ENCODE measurements around the gene SLC3A2. TPM values are rescaled to one million over a fixed set of nuclear protein-coding genes. Genes with fewer than 3 reads are reported as not detected.
A peak's percentile ranks its signal among the peaks of the same experiment; 100 is the strongest.

Gene SLC3A2
- polyA plus RNA-seq, 3 donors = 209 to 222 (median 211) TPM

- DNase-seq (ENCODE audit: low read depth in 3 of 3, low spot score in 2 of 3) = no peak
Measured at GRCh38 chr11:62908468-62909072, 27.9 kb downstream of the SLC3A2 start.

GRCh38 chr11:62909107-62909894 lies 28.6 kb downstream of the SLC3A2 start:
- DNase-seq (ENCODE audit: low read depth in 3 of 3, low spot score in 2 of 3) = peak in 1 of 3 donors; percentile 48

- no peak for DNase-seq (ENCODE audit: low read depth in 3 of 3, low spot score in 2 of 3)
Measured at GRCh38 chr11:62910141-62910882, 29.6 kb downstream of the SLC3A2 start.

- DNase-seq (ENCODE audit: low read depth in 3 of 3, low spot score in 2 of 3) = no peak
Measured at GRCh38 chr11:62911137-62912130, 30.7 kb downstream of the SLC3A2 start.

- DNase-seq (ENCODE audit: low read depth in 3 of 3, low spot score in 2 of 3) = no peak
Measured at GRCh38 chr11:62912268-62912667, 31.6 kb downstream of the SLC3A2 start.

GRCh38 chr11:62914416-62914815 lies 33.7 kb downstream of the SLC3A2 start:
- DNase-seq (ENCODE audit: low read depth in 3 of 3, low spot score in 2 of 3) = no peak

- DNase-seq (ENCODE audit: low read depth in 3 of 3, low spot score in 2 of 3) = no peak
Measured at GRCh38 chr11:62917906-62918502, 37.3 kb downstream of the SLC3A2 start.

GRCh38 chr11:62918531-62918930 lies 37.8 kb downstream of the SLC3A2 start:
- DNase-seq (ENCODE audit: low read depth in 3 of 3, low spot score in 2 of 3) = no peak

GRCh38 chr11:62919476-62919875 lies 38.8 kb downstream of the SLC3A2 start:
- DNase-seq (ENCODE audit: low read depth in 3 of 3, low spot score in 2 of 3) = no peak

- DNase-seq (ENCODE audit: low read depth in 3 of 3, low spot score in 2 of 3) = no peak
Measured at GRCh38 chr11:62919898-62920640, 39.4 kb downstream of the SLC3A2 start.

GRCh38 chr11:62921201-62921572 lies 40.5 kb downstream of the SLC3A2 start, which contains the start of gene CHRM1:
Gene CHRM1, minus strand, starts transcription at chr11:62921363. Its CDS starts 10,263 bp downstream, at chr11:62911100.
- no peak for DNase-seq (ENCODE audit: low read depth in 3 of 3, low spot score in 2 of 3)

GRCh38 chr11:62921573-62922188 lies 41.0 kb downstream of the SLC3A2 start:
- DNase-seq (ENCODE audit: low read depth in 3 of 3, low spot score in 2 of 3) = no peak

- DNase-seq (ENCODE audit: low read depth in 3 of 3, low spot score in 2 of 3) = no peak
Measured at GRCh38 chr11:62922189-62922589, 41.5 kb downstream of the SLC3A2 start.

- no peak for DNase-seq (ENCODE audit: low read depth in 3 of 3, low spot score in 2 of 3)
Measured at GRCh38 chr11:62922653-62923431, 42.1 kb downstream of the SLC3A2 start.

- DNase-seq (ENCODE audit: low read depth in 3 of 3, low spot score in 2 of 3) = no peak
Measured at GRCh38 chr11:62923601-62924411, 43.1 kb downstream of the SLC3A2 start.

GRCh38 chr11:62925308-62925707 lies 44.6 kb downstream of the SLC3A2 start:
- DNase-seq (ENCODE audit: low read depth in 3 of 3, low spot score in 2 of 3) = no peak

All from right renal cortex interstitium (tissue), 3 donors.